ENCODE measurements around the gene KLHDC8A. TPM values are rescaled to one million over a fixed set of nuclear protein-coding genes. Genes with fewer than 3 reads are reported as not detected.
A peak's percentile ranks its signal among the peaks of the same experiment; 100 is the strongest.

KLHDC8A gene
- total and polyA plus RNA-seq, 12 donors: 5.1 to 74.9 (median 38.8) TPM

GRCh38 chr1:205319081-205320018 lies 37.4 kb downstream of the KLHDC8A start:
- TF ChIP-seq CTCF (IDR thresholded peaks at IDR 0.05) (no peak), POLR2A (IDR thresholded peaks at IDR 0.05) (peak in 1 of 2 donors; percentile 32)
- H3K36me3 ChIP-seq (replicated peaks in 1 of 2): no peaks in the 10 kb centered on the region
- intact Hi-C loops (cut with DNase I): no loop called here
- DNase-seq: peak; percentile 72 to 95 (median 85)
- H3K4me1 ChIP-seq (replicated peaks in 1 of 2): peaks cover 40 to 68% of the 10 kb centered on the region in 2 donors
- 8 to 16% (median 14%) methylated on average over 5 to 6 of the region's 6 CpGs for WGBS, 4 donors
- no peaks in the 10 kb centered on the region for H3K9me3 ChIP-seq (replicated peaks in 1 of 3)
- no peaks in the 10 kb centered on the region for H3K27me3 ChIP-seq
- H3K27ac ChIP-seq: peak overlapping the region; percentile 14 to 85 (median 65)
- H3K4me3 ChIP-seq: peak overlapping the region in 1 of 4 donors; percentile 41

- no peaks in the 10 kb centered on the region for H3K9me3 ChIP-seq (replicated peaks in 1 of 3)
- no peak overlapping the region for H3K4me3 ChIP-seq
- intact Hi-C loops (cut with DNase I): no loop called here
- no peaks in the 10 kb centered on the region for H3K36me3 ChIP-seq (replicated peaks in 1 of 2)
- 81 to 88% (median 83%) methylated on average over 5 to 6 of the region's 6 CpGs for WGBS, 4 donors
- DNase-seq: no peak
- peak overlapping the region in 4 of 5 donors; percentile 13 to 85 (median 70) for H3K27ac ChIP-seq
- H3K4me1 ChIP-seq (replicated peaks in 1 of 2): peaks cover 45 to 77% of the 10 kb centered on the region in 2 donors
- no peak for TF ChIP-seq POLR2A (IDR thresholded peaks at IDR 0.05)
- no peaks in the 10 kb centered on the region for H3K27me3 ChIP-seq
Measured at GRCh38 chr1:205318231-205318991, 38.3 kb downstream of the KLHDC8A start.

GRCh38 chr1:205317311-205317917 lies 39.3 kb downstream of the KLHDC8A start:
- TF ChIP-seq POLR2A (IDR thresholded peaks at IDR 0.05) (no peak), CTCF (IDR thresholded peaks at IDR 0.05) (no peak)
- Histone ChIP-seq H3K4me3 (peak overlapping the region in 1 of 4 donors; percentile 4), H3K9me3 (replicated peaks in 1 of 3) (no peaks in the 10 kb centered on the region), H3K36me3 (replicated peaks in 1 of 2) (no peaks in the 10 kb centered on the region), H3K27ac (peak overlapping the region in 4 of 5 donors; percentile 13 to 85 (median 70)), H3K27me3 (no peaks in the 10 kb centered on the region), H3K4me1 (replicated peaks in 1 of 2) (peaks cover 49 to 85% of the 10 kb centered on the region in 2 donors)
- intact Hi-C loops (cut with DNase I): no loop called here
- peak; percentile 84 to 96 (median 93) for DNase-seq
- 19 to 35% (median 27%) methylated on average over 3 to 7 of the region's 7 CpGs for WGBS, 4 donors

GRCh38 chr1:205316161-205316566 lies 40.6 kb downstream of the KLHDC8A start:
- Histone ChIP-seq H3K36me3 (replicated peaks in 1 of 2) (peaks cover 0 to 4% of the 10 kb centered on the region in 2 donors), H3K4me3 (no peak overlapping the region), H3K4me1 (replicated peaks in 1 of 2) (peaks cover 49 to 87% of the 10 kb centered on the region in 2 donors), H3K27ac (peak overlapping the region in 3 of 5 donors; percentile 24 to 76 (median 65)), H3K27me3 (no peaks in the 10 kb centered on the region), H3K9me3 (replicated peaks in 1 of 3) (no peaks in the 10 kb centered on the region)
- intact Hi-C loops (cut with DNase I): no loop called here
- DNase-seq: peak in 1 of 7 donors; percentile 36
- TF ChIP-seq POLR2A (IDR thresholded peaks at IDR 0.05) (no peak), CTCF (IDR thresholded peaks at IDR 0.05) (no peak)
- WGBS, 4 donors: 19 to 34% (median 31%) methylated on average over 2 of the region's 2 CpGs
